ENCODE measurements around the gene MARCHF9.

MARCHF9 gene

DNA sequence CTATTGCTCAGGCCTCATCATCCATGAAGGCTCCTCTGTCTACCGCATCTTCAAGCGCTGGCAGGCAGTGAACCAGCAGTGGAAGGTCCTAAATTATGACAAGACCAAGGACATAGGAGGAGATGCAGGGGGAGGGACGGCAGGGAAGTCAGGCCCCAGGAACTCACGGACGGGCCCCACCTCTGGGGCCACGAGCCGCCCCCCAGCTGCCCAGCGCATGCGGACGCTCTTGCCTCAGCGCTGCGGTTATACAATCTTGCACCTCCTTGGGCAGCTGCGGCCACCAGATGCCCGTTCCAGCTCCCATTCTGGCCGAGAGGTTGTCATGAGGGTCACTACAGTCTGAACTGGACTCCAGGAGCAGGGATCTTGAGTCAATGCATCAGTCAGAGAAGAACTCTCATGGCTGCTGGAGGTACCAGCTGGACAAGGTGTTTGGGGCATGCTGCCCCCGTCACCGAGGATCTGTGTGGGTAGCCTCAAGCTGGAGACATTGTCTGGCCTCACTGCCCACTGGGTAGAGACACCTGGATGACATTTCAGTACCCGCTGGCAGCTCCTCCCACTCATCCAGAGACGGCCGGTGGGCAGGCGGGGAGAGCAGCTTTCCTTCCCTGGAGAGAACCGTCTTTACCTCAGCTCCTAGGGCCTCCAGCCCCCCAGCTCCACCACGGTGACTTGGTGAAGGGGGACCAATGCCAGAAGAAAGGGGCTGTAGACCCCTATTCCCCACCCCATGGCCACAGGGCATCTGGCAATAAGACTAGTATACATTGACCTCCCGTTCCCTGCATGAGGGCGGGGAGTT is 3.9 kb downstream of the MARCHF9 start:
- Histone ChIP-seq H3K4me3 (ENCODE audit: low read length) (no peak overlapping the region), H3K27me3 (ENCODE audit: insufficient read depth, low read length) (no peaks in the 10 kb centered on the region), H2AFZ (ENCODE audit: low read depth, low read length) (no peak overlapping the region), H3K4me1 (ENCODE audit: insufficient read depth, low read length) (peaks cover 17% of the 10 kb centered on the region), H3K9me3 (ENCODE audit: low read length) (no peaks in the 10 kb centered on the region), H3K36me3 (ENCODE audit: insufficient read depth, low read length) (peaks cover 31% of the 10 kb centered on the region)

DNA sequence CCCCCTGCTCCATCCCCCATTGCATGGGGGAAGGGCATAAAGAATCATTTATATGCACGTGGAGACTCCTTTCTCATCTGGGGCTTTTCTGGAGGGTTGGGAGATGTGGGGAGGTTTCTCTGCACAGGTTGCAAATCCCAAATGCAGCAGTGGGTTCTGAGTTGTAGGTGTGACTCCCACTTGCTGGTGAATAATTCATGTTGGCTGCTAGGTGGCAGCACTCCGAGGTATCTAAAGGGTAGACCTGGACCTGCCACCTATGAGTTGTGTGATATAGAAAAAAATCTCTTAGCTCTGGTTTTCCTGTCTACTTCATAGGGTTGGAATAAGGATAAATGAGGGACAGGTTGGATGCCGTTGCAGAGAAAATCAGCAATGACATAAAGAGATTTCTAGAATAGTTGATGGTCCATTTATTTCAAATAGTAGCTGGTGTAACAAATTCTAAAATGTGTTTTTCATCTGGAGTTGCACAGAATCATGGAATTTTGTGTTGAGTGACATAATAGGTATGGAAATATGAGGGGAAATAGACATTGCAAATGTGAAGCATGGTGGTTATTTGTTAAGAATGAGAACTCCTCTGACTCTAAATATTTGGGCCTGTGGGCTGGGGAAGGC is 4.6 kb downstream of the MARCHF9 start:
- Histone ChIP-seq H3K27me3 (ENCODE audit: insufficient read depth, low read length) (no peaks in the 10 kb centered on the region), H3K9me3 (ENCODE audit: low read length) (no peaks in the 10 kb centered on the region), H3K4me1 (ENCODE audit: insufficient read depth, low read length) (peaks cover 10% of the 10 kb centered on the region), H3K4me3 (ENCODE audit: low read length) (no peak overlapping the region), H2AFZ (ENCODE audit: low read depth, low read length) (no peak overlapping the region), H3K36me3 (ENCODE audit: insufficient read depth, low read length) (peaks cover 31% of the 10 kb centered on the region)

DNA sequence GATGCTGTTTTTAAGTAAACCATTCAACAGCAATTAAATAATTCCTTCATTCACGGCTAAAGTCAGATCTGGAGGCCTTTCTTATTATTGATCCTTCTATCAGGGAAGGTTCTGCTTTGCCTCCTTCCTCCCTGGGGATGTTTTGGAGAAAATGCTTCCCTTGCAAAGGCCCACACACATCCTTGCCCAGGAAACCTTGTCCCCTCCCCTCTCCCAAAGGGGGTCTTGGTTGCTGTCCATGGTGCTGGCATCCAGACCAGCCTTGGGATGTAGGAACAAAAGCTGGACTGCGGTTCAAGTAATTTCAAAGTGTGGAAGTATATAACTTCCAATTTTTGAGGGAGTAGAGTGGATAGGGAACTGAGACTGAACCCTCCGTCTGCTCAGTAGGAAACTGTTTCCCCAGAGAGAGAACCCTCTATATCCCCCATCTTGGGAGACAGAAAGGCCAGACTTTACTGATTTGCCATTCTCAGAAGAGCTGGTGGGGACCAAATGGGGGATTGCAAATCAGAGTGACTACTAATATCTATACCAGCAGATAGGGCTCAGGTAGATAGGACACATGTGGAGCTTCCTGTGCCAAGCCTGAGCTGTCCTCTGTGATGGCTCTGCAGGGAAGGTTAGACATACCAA is 5.6 kb downstream of the MARCHF9 start:
- Histone ChIP-seq H3K27me3 (ENCODE audit: insufficient read depth, low read length) (no peaks in the 10 kb centered on the region), H3K36me3 (ENCODE audit: insufficient read depth, low read length) (peaks cover 31% of the 10 kb centered on the region), H3K9me3 (ENCODE audit: low read length) (no peaks in the 10 kb centered on the region), H3K4me3 (ENCODE audit: low read length) (no peak overlapping the region), H2AFZ (ENCODE audit: low read depth, low read length) (no peak overlapping the region), H3K4me1 (ENCODE audit: insufficient read depth, low read length) (peaks cover 7% of the 10 kb centered on the region)

DNA sequence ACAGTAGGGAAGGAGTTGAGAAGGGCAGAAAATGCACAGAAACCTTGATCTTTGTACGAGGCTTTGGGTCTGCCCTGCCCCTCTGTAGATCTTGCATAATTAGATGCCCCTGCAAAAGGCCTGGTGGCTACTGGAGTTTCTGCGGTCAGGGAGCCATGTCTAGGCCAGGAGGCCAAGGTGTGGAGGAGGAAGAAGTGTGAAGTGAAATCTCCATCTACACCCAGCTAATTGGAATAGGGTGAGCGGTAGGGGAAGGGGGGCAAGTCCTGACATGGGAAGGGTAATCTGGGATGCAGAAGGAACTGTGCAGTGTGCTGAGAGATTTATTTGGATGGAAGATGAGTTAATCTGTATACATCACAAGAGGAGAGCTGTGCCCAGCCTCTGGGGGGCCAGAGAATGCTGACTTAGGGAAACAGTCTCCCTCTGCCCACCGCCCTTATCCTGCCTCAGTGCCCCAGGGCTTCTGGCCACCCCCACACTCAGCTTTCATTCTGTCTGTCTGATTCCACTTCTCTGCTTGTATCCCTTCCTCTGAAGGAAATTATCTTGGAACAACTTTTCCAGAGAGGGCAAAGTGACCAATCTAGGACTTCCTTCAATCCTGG is 6.6 kb downstream of the MARCHF9 start:
- no peaks in the 10 kb centered on the region for H3K9me3 ChIP-seq (ENCODE audit: low read length)
- H3K27me3 ChIP-seq (ENCODE audit: insufficient read depth, low read length), result no peaks in the 10 kb centered on the region

DNA sequence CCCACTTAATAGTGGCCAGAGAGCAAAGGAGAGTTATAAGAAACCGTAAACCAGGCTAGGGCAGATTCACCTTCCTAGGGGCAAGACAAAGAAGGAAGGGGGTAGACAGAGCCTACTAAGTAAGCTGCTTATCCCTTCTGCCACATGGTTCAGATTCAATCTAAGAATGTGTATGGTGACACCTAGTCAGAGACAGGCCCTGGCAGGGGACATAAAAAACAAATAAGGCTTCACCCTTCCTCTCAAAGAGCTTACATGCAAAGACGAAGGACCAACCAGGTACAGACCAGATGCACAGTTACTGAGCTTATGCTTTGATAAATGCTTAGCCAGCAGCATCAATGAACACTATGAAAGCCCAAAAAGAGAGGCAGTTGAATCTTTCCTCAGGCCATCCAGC is 7.6 kb downstream of the MARCHF9 start:
- Histone ChIP-seq H2AFZ (ENCODE audit: low read depth, low read length) (no peak overlapping the region), H3K36me3 (ENCODE audit: insufficient read depth, low read length) (peaks cover 28% of the 10 kb centered on the region), H3K4me1 (ENCODE audit: insufficient read depth, low read length) (no peaks in the 10 kb centered on the region), H3K9me3 (ENCODE audit: low read length) (no peaks in the 10 kb centered on the region), H3K4me3 (ENCODE audit: low read length) (no peak overlapping the region), H3K27me3 (ENCODE audit: insufficient read depth, low read length) (no peaks in the 10 kb centered on the region)

More for the DNA sequence above, 6.6 kb downstream of the MARCHF9 start:
- Histone ChIP-seq H3K4me1 (ENCODE audit: insufficient read depth, low read length) (peaks cover under 1% of the 10 kb centered on the region), H3K36me3 (ENCODE audit: insufficient read depth, low read length) (peaks cover 31% of the 10 kb centered on the region), H2AFZ (ENCODE audit: low read depth, low read length) (no peak overlapping the region), H3K4me3 (ENCODE audit: low read length) (no peak overlapping the region)

DNA sequence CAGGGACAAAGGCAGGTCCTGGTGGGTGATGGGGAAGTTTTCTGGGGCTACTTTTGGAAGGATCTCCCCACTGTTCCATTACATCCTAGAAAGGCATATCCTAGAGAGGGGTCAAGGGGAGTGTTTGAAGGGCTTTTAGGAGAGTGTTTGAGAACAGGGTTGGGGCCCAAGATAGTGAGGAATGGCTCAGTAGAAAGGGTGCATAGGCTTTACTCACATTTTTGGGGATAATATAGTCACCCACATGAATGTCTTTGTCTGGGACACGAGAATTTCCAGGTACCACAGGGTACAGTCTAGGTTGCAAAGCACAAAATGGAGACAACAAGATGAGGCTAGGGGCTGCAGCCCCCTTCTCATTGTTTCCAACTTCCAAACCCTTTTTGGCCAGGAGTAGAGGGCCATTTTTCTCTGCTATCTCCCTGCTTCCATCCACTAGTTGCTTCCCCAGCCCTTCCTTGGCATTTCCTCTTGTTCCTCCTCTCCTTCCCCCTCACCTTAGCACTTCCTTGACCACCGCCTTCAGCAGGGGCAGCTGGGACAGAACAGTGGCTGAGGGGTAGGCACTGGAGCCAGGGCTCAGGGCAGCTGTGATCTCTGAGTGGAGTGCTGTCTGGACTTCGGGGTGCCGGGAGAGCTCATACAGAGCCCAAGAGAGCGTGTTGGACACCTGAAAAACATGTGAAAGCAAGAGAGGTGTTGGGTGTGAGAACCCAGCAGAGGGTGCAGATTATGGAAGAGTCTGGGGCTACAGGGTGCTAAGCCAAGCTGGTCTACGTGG is 9.2 kb downstream of the MARCHF9 start:
- Histone ChIP-seq H3K4me1 (ENCODE audit: insufficient read depth, low read length) (no peaks in the 10 kb centered on the region), H2AFZ (ENCODE audit: low read depth, low read length) (no peak overlapping the region), H3K27me3 (ENCODE audit: insufficient read depth, low read length) (no peaks in the 10 kb centered on the region), H3K4me3 (ENCODE audit: low read length) (no peak overlapping the region), H3K36me3 (ENCODE audit: insufficient read depth, low read length) (peaks cover 21% of the 10 kb centered on the region), H3K9me3 (ENCODE audit: low read length) (no peaks in the 10 kb centered on the region)

DNA sequence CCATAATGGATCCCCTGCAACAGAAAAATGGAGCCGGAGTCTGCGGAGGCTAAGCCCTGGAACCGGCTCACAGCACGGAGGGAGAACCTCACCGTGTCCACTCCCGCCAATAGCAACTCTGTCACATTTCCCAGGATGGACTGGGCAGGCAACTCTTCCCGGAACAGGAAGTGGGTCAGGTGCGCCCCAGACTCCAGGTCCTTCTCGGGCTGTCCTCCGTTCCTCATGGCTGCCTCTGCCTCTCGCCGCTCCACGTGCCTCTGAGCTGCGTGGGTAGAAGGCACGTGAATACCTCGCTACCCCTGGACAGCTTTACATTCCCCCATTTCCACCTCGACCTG is 9.7 kb downstream of the MARCHF9 start:
- peaks cover 24% of the 10 kb centered on the region for H3K36me3 ChIP-seq (ENCODE audit: insufficient read depth, low read length)
- H3K27me3 ChIP-seq (ENCODE audit: insufficient read depth, low read length), result no peaks in the 10 kb centered on the region
- H2AFZ ChIP-seq (ENCODE audit: low read depth, low read length), result no peak overlapping the region
- no peak overlapping the region for H3K4me3 ChIP-seq (ENCODE audit: low read length)
- H3K4me1 ChIP-seq (ENCODE audit: insufficient read depth, low read length), result no peaks in the 10 kb centered on the region
- H3K9me3 ChIP-seq (ENCODE audit: low read length), result no peaks in the 10 kb centered on the region

DNA sequence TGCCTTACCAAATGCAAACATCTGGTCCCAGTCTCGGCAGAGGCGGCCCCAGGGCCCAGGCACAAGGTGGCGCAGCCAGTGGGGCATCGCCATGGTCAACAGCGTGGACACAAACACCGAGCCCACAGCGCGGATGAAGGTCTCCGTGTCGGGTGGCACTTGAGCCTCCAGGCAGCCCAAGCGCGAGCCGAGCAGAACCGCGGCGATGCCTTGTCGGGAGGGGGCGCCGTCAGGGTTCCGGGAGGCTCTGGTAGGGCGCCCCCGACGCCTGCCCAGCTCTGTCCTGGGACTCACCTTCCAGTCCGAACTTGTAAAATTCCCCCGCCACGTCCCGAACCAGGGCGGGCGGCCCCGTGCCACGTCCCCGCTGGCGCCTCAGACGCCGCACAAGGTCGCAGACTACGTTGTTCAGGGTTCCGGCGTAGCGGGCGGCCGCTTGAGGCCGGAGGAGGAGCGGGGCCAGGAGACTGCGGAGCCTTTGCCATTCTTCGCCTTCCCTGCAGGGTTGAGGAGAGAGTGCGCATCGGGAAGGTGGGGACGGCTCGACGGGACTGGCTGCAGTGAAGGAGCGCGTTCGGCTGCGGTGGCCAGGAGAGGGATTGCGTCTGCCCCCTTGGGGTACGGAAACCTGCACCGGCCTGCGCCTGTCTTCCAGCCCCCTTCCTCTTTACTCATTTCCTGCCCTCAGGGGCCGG is 10.2 kb downstream of the MARCHF9 start:
- Histone ChIP-seq H3K9me3 (ENCODE audit: low read length) (no peaks in the 10 kb centered on the region), H3K27me3 (ENCODE audit: insufficient read depth, low read length) (no peaks in the 10 kb centered on the region), H2AFZ (ENCODE audit: low read depth, low read length) (no peak overlapping the region), H3K4me3 (ENCODE audit: low read length) (no peak overlapping the region), H3K4me1 (ENCODE audit: insufficient read depth, low read length) (no peaks in the 10 kb centered on the region), H3K36me3 (ENCODE audit: insufficient read depth, low read length) (peaks cover 25% of the 10 kb centered on the region)

DNA sequence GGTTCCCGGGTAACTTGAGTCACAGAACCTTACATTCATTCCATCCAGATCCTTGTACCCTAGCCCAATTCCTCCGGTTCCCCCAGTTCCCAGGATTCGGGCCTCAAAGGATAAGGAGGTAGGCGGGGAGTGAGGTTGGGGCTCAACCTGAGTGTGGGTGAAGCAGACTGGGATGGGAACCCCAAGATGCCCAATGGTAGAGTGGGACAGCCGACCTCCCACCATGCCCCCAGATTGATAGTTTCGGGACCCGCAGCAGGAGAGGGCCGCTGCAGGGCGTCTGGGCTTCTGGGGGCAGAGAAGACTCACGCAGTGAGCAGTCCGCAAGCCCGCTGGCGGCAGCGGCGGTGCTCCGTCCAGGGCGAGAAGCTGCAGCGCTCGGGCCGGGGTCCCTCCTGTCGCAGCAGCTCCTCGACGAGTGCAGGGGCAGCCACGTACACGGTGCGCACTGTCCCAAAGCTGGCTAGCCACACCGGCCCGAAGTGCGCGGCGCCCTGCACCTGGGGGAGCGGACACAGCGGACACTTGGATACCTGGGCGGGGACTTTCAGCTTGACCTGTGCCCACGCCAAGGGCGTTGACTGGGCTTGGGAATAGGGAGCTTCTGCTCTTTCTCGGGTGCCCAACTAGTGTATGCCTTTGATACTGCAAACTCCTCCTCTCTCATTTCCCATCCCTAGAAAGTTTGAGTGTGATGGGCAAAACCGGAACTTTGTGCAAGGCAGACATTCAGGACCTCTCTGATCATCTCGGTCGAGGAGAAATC is 11.0 kb downstream of the MARCHF9 start:
- H2AFZ ChIP-seq (ENCODE audit: low read depth, low read length), result no peak overlapping the region
- no peaks in the 10 kb centered on the region for H3K27me3 ChIP-seq (ENCODE audit: insufficient read depth, low read length)
- no peaks in the 10 kb centered on the region for H3K9me3 ChIP-seq (ENCODE audit: low read length)
- H3K4me3 ChIP-seq (ENCODE audit: low read length), result no peak overlapping the region
- H3K36me3 ChIP-seq (ENCODE audit: insufficient read depth, low read length), result peaks cover 22% of the 10 kb centered on the region
- peaks cover 2% of the 10 kb centered on the region for H3K4me1 ChIP-seq (ENCODE audit: insufficient read depth, low read length)

DNA sequence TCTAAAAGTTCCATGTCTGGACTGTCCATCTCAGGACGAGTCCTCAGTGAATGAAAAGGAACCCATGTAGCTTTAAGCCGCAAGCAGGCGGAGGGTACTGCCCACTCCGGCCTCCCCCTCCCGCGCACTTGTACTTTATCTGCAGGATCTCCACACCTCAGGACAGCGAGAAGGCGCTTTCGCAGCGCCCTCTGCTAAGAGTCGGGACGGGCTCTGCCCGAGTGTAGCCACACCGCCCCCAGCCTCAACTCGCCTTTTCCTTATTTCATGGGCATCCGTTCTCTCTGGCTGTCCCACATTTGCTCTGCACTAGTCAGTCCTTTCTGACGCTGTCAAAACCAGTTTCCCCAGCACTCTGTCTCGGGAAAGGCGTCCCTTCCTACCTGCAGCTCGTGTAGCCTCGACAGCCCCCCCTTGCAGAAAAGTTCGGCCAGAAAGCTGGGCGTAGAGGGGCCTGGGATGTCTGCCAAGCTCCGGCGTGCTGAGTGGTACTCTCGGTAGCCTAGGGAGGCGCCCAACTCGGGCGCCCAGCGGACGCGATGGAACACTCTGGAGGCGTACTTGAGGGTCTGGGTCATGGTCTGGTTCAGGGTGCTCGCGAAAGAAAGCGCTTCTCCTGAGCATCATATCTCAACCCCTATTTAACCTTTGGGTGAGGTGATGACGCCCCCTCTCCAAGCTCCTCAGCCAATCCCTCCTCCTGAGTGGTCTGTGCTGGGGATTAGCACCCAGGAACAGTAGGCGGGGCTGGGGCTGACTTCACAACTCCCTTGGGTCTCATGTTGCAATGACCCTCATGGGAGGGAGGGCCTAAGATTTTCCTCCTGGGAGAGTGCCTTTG is 11.8 kb downstream of the MARCHF9 start, which contains the start of gene CYP27B1:
Gene CYP27B1, minus strand, starts transcription at position 615 of the 841 bp plus-strand sequence. Its CDS starts 37 bp downstream, at position 578.
- Histone ChIP-seq H3K4me1 (ENCODE audit: insufficient read depth, low read length) (peaks cover 7% of the 10 kb centered on the region), H2AFZ (ENCODE audit: low read depth, low read length) (no peak within 1 kb of the TSS), H3K36me3 (ENCODE audit: insufficient read depth, low read length) (peaks cover 22% of the 10 kb centered on the region), H3K27me3 (ENCODE audit: insufficient read depth, low read length) (no peaks in the 10 kb centered on the region), H3K4me3 (ENCODE audit: low read length) (no peak within 1 kb of the TSS), H3K9me3 (ENCODE audit: low read length) (no peaks in the 10 kb centered on the region)

DNA sequence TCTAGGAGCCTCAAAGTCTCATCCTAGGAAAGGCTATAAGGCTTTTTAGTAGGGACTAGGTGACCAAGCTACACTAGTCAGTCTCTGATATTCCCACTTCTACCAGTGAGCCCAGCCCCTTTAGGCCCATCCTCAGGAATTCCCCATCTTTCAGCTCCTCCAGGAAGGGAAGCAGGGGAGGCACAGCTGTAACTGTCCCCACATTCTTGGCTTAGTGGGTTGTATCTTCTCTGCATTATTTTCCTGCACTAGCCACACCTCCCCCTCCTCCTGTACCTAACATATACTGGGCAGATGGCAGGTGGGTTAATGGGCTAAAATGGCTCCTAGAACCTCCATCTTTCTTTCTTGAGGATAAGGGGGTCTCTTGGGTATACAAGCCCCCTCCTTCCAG is 12.4 kb downstream of the MARCHF9 start:
- H3K4me3 ChIP-seq (ENCODE audit: low read length), result no peak overlapping the region
- H3K27me3 ChIP-seq (ENCODE audit: insufficient read depth, low read length), result no peaks in the 10 kb centered on the region
- peaks cover 22% of the 10 kb centered on the region for H3K36me3 ChIP-seq (ENCODE audit: insufficient read depth, low read length)

More for the DNA sequence above, 12.4 kb downstream of the MARCHF9 start:
- H3K9me3 ChIP-seq (ENCODE audit: low read length), result no peaks in the 10 kb centered on the region
- H3K4me1 ChIP-seq (ENCODE audit: insufficient read depth, low read length), result peaks cover 7% of the 10 kb centered on the region
- no peak overlapping the region for H2AFZ ChIP-seq (ENCODE audit: low read depth, low read length)

Data from neuron (in vitro differentiated cells).